ENCODE data around the gene IRF2BP2.

The IRF2BP2 gene

GRCh38 chr1:234612352-234613127 lies 2.6 kb upstream of the IRF2BP2 start:
- DNase-seq, result peak; percentile 98

- no peak for DNase-seq
Measured at GRCh38 chr1:234611847-234612351, 1.9 kb upstream of the IRF2BP2 start.

GRCh38 chr1:234611225-234611846 lies 1.4 kb upstream of the IRF2BP2 start:
- peak; percentile 88 for DNase-seq

- peak; percentile 94 for DNase-seq
Measured at GRCh38 chr1:234610666-234611224, 767 bp upstream of the IRF2BP2 start.

GRCh38 chr1:234609691-234610042 lies 311 bp downstream of the IRF2BP2 start:
- no peak for DNase-seq

- DNase-seq, result peak; percentile 44
Measured at GRCh38 chr1:234608911-234609690, 877 bp downstream of the IRF2BP2 start.

GRCh38 chr1:234608025-234608910 lies 1.7 kb downstream of the IRF2BP2 start:
- DNase-seq, result peak; percentile 94

GRCh38 chr1:234607109-234608024 lies 2.6 kb downstream of the IRF2BP2 start:
- peak; percentile 67 for DNase-seq

- no peak for DNase-seq
Measured at GRCh38 chr1:234606784-234607108, 3.2 kb downstream of the IRF2BP2 start.

- peak; percentile 51 for DNase-seq
Measured at GRCh38 chr1:234605983-234606783, 3.8 kb downstream of the IRF2BP2 start.

GRCh38 chr1:234605399-234605982 lies 4.5 kb downstream of the IRF2BP2 start:
- no peak for DNase-seq

GRCh38 chr1:234604495-234605398 lies 5.2 kb downstream of the IRF2BP2 start:
- peak; percentile 62 for DNase-seq

- peak; percentile 56 for DNase-seq
Measured at GRCh38 chr1:234603221-234604204, 6.5 kb downstream of the IRF2BP2 start.

GRCh38 chr1:234602334-234603220 lies 7.4 kb downstream of the IRF2BP2 start:
- DNase-seq, result peak; percentile 94

- peak; percentile 64 for DNase-seq
Measured at GRCh38 chr1:234601301-234602017, 8.5 kb downstream of the IRF2BP2 start.
